ENCODE measurements around the gene PWWP2B.

PWWP2B gene

DNA sequence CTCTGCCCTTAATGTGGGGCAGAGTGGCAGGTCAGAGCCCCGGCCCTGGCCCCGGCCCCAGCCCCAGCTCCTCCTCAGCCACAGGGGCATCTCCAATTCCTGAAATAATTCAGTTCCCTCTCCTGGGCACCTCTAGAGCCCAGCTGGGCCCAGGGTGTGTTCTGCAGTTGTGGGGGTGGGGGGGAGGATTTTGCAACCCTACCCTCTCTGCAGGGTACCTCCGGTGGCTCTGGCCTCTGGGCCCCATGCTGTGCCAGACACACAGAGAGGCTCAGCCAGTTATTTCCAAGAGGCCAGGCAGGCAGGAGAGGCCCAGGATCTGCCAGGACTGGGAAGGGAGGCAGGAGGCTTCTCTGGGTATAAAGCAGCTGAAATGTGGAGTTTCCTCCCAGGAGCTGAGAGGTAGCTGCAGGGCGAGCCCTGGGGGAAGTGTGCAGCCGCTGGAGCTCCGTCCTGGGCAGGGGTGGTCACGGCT is 47.9 kb downstream of the PWWP2B start:
- DNase-seq (ENCODE audit: low read depth in 2 of 3, low spot score in 2 of 3) = no peak

- DNase-seq (ENCODE audit: low read depth in 2 of 3, low spot score in 2 of 3) = no peak
These were observed 48.7 kb downstream of the PWWP2B start for GRCh38 chr10:132445516-132446194.

- no peak for DNase-seq (ENCODE audit: low read depth in 2 of 3, low spot score in 2 of 3)
These were observed 49.2 kb downstream of the PWWP2B start for GRCh38 chr10:132446195-132446581.

- peak; percentile 56 to 58 (median 57) for DNase-seq (ENCODE audit: low read depth in 2 of 3, low spot score in 2 of 3)
These were observed 49.9 kb downstream of the PWWP2B start for GRCh38 chr10:132446661-132447445.

DNA sequence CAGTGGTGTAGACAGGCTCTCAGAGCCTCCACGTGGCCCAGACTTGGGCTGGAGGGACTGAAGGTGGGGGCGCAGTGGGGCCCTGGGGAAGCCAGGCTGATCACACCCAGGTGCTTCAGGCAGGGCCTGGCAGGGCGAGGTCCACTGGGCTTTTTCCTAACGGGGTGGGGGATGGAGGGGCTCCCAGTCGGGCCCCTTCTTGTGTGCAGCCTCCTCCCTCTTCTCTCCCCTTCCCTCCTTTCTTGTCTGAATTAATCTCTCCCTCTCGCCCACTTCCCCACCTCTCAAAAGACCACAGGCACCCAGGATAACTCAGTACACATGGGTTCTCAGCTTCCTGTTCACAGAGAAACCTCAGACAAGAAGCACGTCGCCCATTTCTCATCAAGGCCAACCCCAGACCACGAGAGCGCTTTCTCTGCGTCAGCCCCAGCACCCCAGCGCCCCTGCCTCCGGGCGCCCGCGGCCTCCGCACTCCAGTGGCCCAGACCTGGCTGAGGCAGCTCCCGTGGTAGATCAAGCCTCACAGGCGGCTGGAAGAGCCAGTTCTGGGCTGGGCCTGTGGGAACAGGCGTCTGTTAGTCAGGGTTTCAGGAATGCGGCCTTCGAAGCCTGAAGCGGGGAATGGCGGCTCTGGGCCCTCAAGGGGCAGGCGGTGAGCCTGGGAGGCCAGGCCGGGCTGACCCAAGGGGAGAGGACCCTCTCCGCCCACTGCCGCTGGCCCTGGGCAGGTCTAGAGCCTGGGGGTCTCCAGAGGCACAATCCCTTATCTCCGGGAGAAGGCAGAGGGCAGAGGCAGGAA is 50.6 kb downstream of the PWWP2B start:
- DNase-seq (ENCODE audit: low read depth in 2 of 3, low spot score in 2 of 3) = peak; percentile 44 to 70 (median 66)

GRCh38 chr10:132448248-132448731 is 51.3 kb downstream of the PWWP2B start:
- peak in 1 of 3 experiments; percentile 52 for DNase-seq (ENCODE audit: low read depth in 2 of 3, low spot score in 2 of 3)

- DNase-seq (ENCODE audit: low read depth in 2 of 3, low spot score in 2 of 3) = no peak
These were observed 52.2 kb downstream of the PWWP2B start for GRCh38 chr10:132449051-132449810.

DNA sequence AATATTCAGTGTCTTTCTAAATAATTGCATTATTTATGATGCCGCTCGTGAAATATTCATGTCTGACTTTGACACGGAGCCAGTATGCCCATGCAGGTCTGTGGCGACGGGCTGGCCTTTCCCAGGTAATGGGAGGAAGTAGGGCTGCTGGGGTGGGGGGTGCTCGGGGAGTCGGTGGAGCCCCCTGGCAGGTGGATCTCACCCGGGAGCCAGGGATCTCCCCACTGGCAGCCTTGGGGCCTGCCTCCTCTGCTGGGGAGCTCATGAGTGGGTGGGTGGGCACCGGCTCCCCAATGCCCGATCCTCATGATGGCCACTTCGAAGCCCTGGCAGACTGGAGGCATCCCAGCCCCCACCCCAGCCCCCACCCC is 52.8 kb downstream of the PWWP2B start:
- no peak for DNase-seq (ENCODE audit: low read depth in 2 of 3, low spot score in 2 of 3)

DNA sequence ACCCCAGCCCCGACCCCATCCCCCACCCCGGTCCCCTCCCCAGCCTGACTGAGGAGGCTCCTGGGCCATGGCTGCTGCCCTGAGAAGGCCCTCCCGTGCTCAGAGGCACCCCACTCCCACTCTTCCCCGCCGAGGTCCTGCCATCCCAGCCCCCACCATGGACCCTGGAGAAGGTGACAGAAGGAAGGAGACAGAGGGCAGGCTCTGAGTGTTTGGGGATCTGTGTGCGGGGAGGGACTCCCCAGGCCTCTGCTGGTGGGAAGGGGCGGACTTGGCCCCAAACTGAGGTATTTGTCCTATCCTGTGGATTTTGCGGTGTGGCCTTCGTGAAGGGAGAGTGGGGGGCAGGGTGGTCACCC is 53.4 kb downstream of the PWWP2B start:
- no peak for DNase-seq (ENCODE audit: low read depth in 2 of 3, low spot score in 2 of 3)

DNA sequence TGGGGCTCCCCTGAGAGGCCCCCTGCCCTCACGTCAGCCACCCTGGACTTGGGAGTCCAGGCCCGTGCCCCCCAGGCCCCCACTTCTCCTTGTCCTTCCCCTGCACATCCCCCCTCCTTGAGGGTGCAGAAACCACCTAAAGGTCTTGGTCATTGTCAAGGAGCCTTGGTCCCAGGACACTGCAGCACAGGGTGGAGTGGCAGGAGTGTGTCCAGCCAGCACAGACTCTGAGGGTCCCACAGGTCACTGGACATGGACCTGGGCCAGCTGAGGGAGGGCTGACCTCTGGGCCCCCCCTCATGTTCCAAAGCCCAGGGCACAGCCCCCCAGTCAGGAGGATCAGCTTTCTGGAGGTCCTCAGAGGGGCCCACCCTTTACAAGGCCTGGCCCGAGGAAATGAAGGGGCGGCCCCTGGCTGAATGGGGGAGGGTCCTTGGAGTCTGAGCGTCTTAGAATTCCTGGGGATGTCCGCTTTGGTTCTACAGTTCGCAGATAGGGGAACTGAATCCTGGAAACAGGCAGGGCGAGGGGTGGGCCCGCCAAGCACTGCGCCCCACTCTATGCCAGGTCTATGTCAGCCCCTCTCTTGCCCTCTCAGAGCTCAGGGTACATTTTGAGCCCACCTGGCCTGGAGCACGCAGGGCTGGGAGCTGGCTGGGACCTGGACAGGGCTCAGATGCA is 54.0 kb downstream of the PWWP2B start:
- no peak for DNase-seq (ENCODE audit: low read depth in 2 of 3, low spot score in 2 of 3)

- DNase-seq (ENCODE audit: low read depth in 2 of 3, low spot score in 2 of 3) = no peak
These were observed 54.7 kb downstream of the PWWP2B start for GRCh38 chr10:132451506-132452215.

DNA sequence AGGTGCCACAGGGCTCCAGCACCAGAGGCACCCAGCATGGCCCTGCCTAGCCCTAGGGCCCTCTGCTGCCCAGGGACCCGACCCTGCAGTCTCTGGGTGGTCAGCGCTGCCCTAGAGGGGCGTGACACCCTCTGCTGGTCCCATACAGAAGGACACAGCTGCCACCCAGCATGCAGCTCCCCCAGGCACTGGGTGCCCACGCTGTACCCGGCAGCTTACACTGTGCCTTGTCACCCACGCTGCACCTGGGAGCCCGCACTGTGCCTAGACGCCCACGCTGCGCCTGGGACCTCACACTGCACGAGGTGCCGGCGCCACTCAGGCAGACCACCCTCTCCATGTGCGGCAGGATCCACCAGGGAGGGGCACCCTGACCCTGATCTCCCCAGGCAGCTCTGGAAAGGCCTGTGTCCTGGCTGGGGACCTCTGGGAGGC is 55.2 kb downstream of the PWWP2B start:
- DNase-seq (ENCODE audit: low read depth in 2 of 3, low spot score in 2 of 3) = no peak

GRCh38 chr10:132452651-132453469 is 55.9 kb downstream of the PWWP2B start:
- DNase-seq (ENCODE audit: low read depth in 2 of 3, low spot score in 2 of 3) = peak; percentile 68 to 90 (median 88)

GRCh38 chr10:132453470-132453861 is 56.5 kb downstream of the PWWP2B start:
- no peak for DNase-seq (ENCODE audit: low read depth in 2 of 3, low spot score in 2 of 3)

GRCh38 chr10:132454296-132455198 is 57.5 kb downstream of the PWWP2B start:
- DNase-seq (ENCODE audit: low read depth in 2 of 3, low spot score in 2 of 3) = no peak

DNA sequence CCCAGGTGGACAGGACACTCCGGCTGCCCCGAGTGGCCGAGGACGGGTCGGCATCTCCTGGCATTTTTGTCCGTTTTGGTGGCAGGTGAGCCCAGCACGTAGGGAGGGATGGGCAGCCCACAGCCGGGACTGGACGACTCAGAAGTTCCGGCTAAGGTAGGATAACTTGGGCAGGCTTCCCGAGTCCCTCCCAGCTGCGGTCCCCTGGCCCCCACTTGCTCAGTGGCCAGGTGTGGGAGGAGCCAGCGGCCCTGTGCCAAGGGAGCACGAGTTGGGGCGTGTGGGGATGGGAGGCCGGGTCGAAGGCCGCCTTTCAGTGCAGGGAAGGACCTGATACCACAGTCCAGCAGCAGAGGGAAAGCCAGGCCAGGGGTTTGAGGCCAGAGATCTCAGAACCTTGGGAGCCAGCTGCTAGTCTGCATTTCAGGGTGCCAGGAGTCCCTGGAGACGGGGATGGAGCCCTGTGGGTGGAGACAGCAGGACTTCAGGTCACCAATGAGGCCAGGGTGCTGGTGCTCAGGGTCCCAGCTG is 58.5 kb downstream of the PWWP2B start:
- DNase-seq (ENCODE audit: low read depth in 2 of 3, low spot score in 2 of 3) = no peak
